Ascending aorta (tissue), 2 donors: ENCODE measurements around the gene RUVBL1. TPM values are rescaled to one million over a fixed set of nuclear protein-coding genes. Genes with fewer than 3 reads are reported as not detected.

ENCODE experiments used
- DNase-seq, 2 donors: peaks; one replicate each; pipeline ENCODE4 v3.0.0-alpha.2; 2019; ENCODE audit warnings: low spot score in 2 of 2
- H3K27ac ChIP-seq, 2 donors: fragments of 200-600 bp; sonication (generic); one replicate each; pipeline ENCODE4 v1.5.1; 2016 to 2017; ENCODE audit warnings: mild to moderate bottlenecking in 1 of 2
- H3K27me3 ChIP-seq: fragments of 200-600 bp; sonication (generic); one replicate; pipeline ENCODE4 v1.5.1; 2017
- H3K36me3 ChIP-seq, 2 donors: fragments of 200-600 bp; sonication (generic); one replicate each; pipeline ENCODE4 v1.5.1; 2016
- H3K4me1 ChIP-seq, 2 donors: fragments of 200-600 bp; sonication (generic); one replicate each; pipeline ENCODE4 v1.5.1; 2016 to 2017; ENCODE audit warnings: mild to moderate bottlenecking in 1 of 2
- H3K4me3 ChIP-seq, 2 donors: fragments of 200-600 bp; sonication (generic); one replicate each; pipeline ENCODE4 v1.5.1; 2016 to 2017; ENCODE audit warnings: mild to moderate bottlenecking in 1 of 2
- H3K9me3 ChIP-seq, 2 donors: fragments of 200-600 bp; sonication (generic); one replicate each; pipeline ENCODE4 v1.5.1; 2016
- intact Hi-C: fragments of 100-400 bp; cut with DNase I; formaldehyde crosslinking; loops from one replicate; pipeline ENCODE4 v1.15.1; 2023
- total RNA-seq: library from RNA; depleted of rRNA; stranded (reverse); fragments of >200 nt; gene quantifications from one replicate; pipeline ENCODE4 v1.1.0, GENCODE V29; 2016
- TF ChIP-seq, protein P1 (sequence below), 3 experiments: fragments of 200-600 bp in 2 of 3; fragments of 450-650 bp in 1 of 3; sonication (generic) in 2 of 3; IDR thresholded peaks; one replicate each; pipeline ENCODE4 v1.5.1; 2016 to 2019; ENCODE audit warnings: antibody characterized with exemption in 3 of 3, mild to moderate bottlenecking in 1 of 3, moderate library complexity in 1 of 3

RUVBL1 gene
- 10.3 TPM for total RNA-seq

DNA sequence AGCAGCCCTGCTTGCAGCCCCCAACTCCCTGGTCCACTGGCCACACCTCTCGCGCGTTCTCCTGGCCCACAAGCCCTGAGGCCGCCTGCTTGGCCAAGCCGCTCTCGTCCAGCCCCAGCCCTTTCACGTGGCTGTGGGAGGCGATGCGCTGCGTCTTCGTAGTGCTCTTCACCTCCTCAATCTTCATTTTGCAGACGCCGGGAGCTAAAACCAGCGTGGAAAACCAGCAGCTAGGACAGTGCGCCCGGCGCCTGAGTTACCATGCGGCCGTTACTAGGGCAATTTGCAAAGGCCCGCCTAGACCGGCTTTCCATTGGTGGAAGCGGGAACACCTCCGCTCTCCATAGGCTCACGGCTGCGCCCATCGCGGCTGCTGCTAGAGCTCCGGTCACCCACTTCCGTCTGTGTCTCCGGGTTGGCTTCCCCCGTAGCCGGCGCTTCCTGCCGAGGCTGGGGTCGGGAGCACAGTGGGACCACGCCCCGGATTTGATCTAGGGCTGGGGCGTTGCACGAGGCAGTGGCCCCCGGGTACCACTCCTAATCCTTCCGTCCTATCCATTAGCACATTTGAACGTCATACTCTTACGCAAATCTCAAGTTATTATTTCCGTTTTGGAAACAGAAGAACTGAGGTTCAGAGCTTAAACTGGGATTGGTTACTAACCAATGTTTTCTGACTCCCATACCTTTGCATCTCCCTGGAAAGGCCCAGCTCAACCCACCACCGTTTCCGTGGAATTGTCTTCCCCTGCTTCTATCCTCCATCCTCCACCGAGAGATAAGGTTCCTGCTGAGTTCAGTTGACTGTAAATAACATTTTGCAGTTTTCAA is at the start of gene RUVBL1:
Gene RUVBL1 (minus strand): TSS at position 275 of the 831 bp plus-strand sequence. CDS start 88 bp downstream, at position 187.
- Histone ChIP-seq H3K4me3 (peak within 1 kb of the TSS; percentile 82 to 87), H3K4me1 (peaks cover 0 to 8% of the 10 kb centered on the region in 2 donors), H3K27ac (peak within 1 kb of the TSS; percentile 66 to 75), H3K36me3 (no peaks in the 10 kb centered on the region), H3K27me3 (no peaks in the 10 kb centered on the region), H3K9me3 (no peaks in the 10 kb centered on the region)
- intact Hi-C loops, result loop anchor here (1.0 to 2.0 kb wide), 3 partner anchors 30 to 71 kb away; partner anchors contain the start of genes EEFSEC and SEC61A1
- DNase-seq, result peak; percentile 89 to 99
- TF ChIP-seq, protein P1, sequence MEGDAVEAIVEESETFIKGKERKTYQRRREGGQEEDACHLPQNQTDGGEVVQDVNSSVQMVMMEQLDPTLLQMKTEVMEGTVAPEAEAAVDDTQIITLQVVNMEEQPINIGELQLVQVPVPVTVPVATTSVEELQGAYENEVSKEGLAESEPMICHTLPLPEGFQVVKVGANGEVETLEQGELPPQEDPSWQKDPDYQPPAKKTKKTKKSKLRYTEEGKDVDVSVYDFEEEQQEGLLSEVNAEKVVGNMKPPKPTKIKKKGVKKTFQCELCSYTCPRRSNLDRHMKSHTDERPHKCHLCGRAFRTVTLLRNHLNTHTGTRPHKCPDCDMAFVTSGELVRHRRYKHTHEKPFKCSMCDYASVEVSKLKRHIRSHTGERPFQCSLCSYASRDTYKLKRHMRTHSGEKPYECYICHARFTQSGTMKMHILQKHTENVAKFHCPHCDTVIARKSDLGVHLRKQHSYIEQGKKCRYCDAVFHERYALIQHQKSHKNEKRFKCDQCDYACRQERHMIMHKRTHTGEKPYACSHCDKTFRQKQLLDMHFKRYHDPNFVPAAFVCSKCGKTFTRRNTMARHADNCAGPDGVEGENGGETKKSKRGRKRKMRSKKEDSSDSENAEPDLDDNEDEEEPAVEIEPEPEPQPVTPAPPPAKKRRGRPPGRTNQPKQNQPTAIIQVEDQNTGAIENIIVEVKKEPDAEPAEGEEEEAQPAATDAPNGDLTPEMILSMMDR (IDR thresholded peaks at IDR 0.05), result no peak

DNA sequence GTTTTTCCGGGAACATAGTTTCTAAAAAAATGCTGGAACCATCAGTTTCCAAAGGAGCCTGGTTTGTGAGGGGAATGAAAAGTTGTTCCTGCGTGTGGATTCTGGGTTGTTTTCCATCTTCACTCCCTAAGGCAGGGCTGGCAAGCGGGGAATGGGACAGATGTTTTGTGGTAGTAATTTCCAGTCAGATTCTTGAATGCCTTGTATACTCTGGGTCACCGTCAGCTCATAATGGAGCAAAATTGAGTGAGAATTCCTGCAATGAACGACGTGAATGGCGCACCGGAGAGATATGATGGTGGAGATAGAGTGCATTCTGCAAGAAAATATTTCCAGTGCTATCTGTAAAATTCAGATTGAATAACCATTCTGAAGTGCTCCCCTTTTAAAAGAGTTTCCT is 49.6 kb upstream of the RUVBL1 start:
- intact Hi-C loops, result loop anchor here (5.0 kb wide), 2 partner anchors 149 to 324 kb away; no protein-coding TSS in a partner anchor
- no peak for DNase-seq
- Histone ChIP-seq H3K36me3 (no peaks in the 10 kb centered on the region), H3K4me3 (no peak overlapping the region), H3K4me1 (no peaks in the 10 kb centered on the region), H3K27me3 (no peaks in the 10 kb centered on the region), H3K9me3 (no peaks in the 10 kb centered on the region), H3K27ac (no peak overlapping the region)
- TF ChIP-seq, protein P1 (IDR thresholded peaks at IDR 0.05), result no peak

- no peaks in the 10 kb centered on the region for H3K9me3 ChIP-seq
- no peaks in the 10 kb centered on the region for H3K27me3 ChIP-seq
- TF ChIP-seq, protein P1 (IDR thresholded peaks at IDR 0.05), result peak; percentile 47 to 66 (median 63)
- H3K4me3 ChIP-seq, result no peak overlapping the region
- no peak for DNase-seq
- intact Hi-C loops, result loop anchor here (2.0 to 5.0 kb wide), 3 partner anchors 151 to 438 kb away; no protein-coding TSS in a partner anchor
- H3K4me1 ChIP-seq, result no peaks in the 10 kb centered on the region
- no peaks in the 10 kb centered on the region for H3K36me3 ChIP-seq
- H3K27ac ChIP-seq, result no peak overlapping the region
Measured at GRCh38 chr3:128170866-128171516, 47.4 kb upstream of the RUVBL1 start.

DNA sequence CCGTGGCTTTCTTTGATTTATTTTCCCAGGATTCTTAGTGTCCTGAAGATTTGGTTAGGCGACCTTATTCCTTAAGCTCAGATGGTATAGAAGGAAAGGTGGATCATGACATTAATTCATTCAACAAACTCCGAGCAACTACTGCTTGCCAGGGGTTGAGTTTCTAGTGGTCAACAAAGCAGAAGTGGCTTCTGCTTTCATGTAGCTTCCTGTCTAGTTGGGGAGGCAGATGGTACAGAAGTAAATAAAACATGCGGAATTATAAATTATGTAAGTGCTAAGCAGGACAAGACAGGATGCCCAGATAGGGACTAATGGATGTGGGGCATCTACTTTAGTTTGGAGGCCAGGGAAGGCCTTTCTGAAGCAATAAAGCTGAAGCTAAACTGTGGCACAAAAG is 45.2 kb upstream of the RUVBL1 start:
- Histone ChIP-seq H3K9me3 (no peaks in the 10 kb centered on the region), H3K4me3 (no peak overlapping the region), H3K27me3 (no peaks in the 10 kb centered on the region), H3K27ac (no peak overlapping the region), H3K4me1 (no peaks in the 10 kb centered on the region), H3K36me3 (no peaks in the 10 kb centered on the region)
- no peak for DNase-seq
- intact Hi-C loops, result no loop called here
- TF ChIP-seq, protein P1 (IDR thresholded peaks at IDR 0.05), result no peak

GRCh38 chr3:128167973-128168674 is 44.5 kb upstream of the RUVBL1 start:
- Histone ChIP-seq H3K4me1 (no peaks in the 10 kb centered on the region), H3K36me3 (no peaks in the 10 kb centered on the region), H3K4me3 (no peak overlapping the region), H3K27ac (no peak overlapping the region), H3K9me3 (no peaks in the 10 kb centered on the region), H3K27me3 (no peaks in the 10 kb centered on the region)
- DNase-seq, result no peak
- intact Hi-C loops, result no loop called here
- TF ChIP-seq, protein P1 (IDR thresholded peaks at IDR 0.05), result no peak
